ENCODE measurements around the gene DEFB118. TPM values are rescaled to one million over a fixed set of nuclear protein-coding genes. Genes with fewer than 3 reads are reported as not detected.

The DEFB118 gene
- polyA plus RNA-seq (2011; rRNA removed) = not detected in 2 replicates
- not detected in 2 replicates for polyA minus RNA-seq (2011; rRNA and poly(A)+ RNA removed)

- H3K36me3 ChIP-seq (ENCODE audit: control insufficient read depth, insufficient read depth, low read length) = no peaks in the 10 kb centered on the region
Measured at GRCh38 chr20:31368301-31368700, at the start of gene DEFB118. Gene DEFB118 (plus strand): TSS chr20:31368601. CDS start chr20:31368651, 50 bp downstream.

GRCh38 chr20:31322504-31322903 is 45.9 kb upstream of the DEFB118 start:
- Histone ChIP-seq H3K36me3 (ENCODE audit: control insufficient read depth, insufficient read depth, low read length) (no peaks in the 10 kb centered on the region), H3K4me3 (ENCODE audit: low read depth, low read length) (no peak overlapping the region), H3K27me3 (ENCODE audit: control insufficient read depth, insufficient read depth, low read length) (no peaks in the 10 kb centered on the region)
- ChIA-PET POLR2A (no interaction called here), CTCF (no interaction called here)
- TF ChIP-seq CTCF (IDR thresholded peaks at IDR 0.05; ENCODE audit: insufficient read depth, low read depth, low read length) = no peak
- DNase-seq (ENCODE audit: low read depth) = no peak

More at GRCh38 chr20:31368301-31368700, at the start of gene DEFB118:
- POLR2A ChIA-PET = no interaction called here
- CTCF ChIA-PET = no interaction called here
- Histone ChIP-seq H3K27me3 (ENCODE audit: control insufficient read depth, insufficient read depth, low read length) (no peaks in the 10 kb centered on the region; the same call in 1 of the 2 replicates), H3K4me3 (ENCODE audit: low read depth, low read length) (no peak within 1 kb of the TSS)
- no peak for DNase-seq (ENCODE audit: low read depth)
- no peak for TF ChIP-seq CTCF (IDR thresholded peaks at IDR 0.05; ENCODE audit: insufficient read depth, low read depth, low read length)

- no peak for TF ChIP-seq CTCF (IDR thresholded peaks at IDR 0.05; ENCODE audit: insufficient read depth, low read depth, low read length)
- ChIA-PET POLR2A (no interaction called here), CTCF (no interaction called here)
- H3K27me3 ChIP-seq (ENCODE audit: control insufficient read depth, insufficient read depth, low read length) = no peaks in the 10 kb centered on the region
- no peak for DNase-seq (ENCODE audit: low read depth)
- no peaks in the 10 kb centered on the region for H3K36me3 ChIP-seq (ENCODE audit: control insufficient read depth, insufficient read depth, low read length)
- H3K4me3 ChIP-seq (ENCODE audit: low read depth, low read length) = no peak overlapping the region
Measured at GRCh38 chr20:31330893-31331292, 37.5 kb upstream of the DEFB118 start.

- POLR2A ChIA-PET = no interaction called here
Measured at GRCh38 chr20:31341470-31341869, 26.9 kb upstream of the DEFB118 start.

GRCh38 chr20:31355981-31356380 is 12.4 kb upstream of the DEFB118 start:
- ChIA-PET CTCF (no interaction called here), POLR2A (no interaction called here)
- H3K27me3 ChIP-seq (ENCODE audit: control insufficient read depth, insufficient read depth, low read length) = no peaks in the 10 kb centered on the region
- H3K36me3 ChIP-seq (ENCODE audit: control insufficient read depth, insufficient read depth, low read length) = no peaks in the 10 kb centered on the region
- H3K4me3 ChIP-seq (ENCODE audit: low read depth, low read length) = no peak overlapping the region
- no peak for TF ChIP-seq CTCF (IDR thresholded peaks at IDR 0.05; ENCODE audit: insufficient read depth, low read depth, low read length)
- no peak for DNase-seq (ENCODE audit: low read depth)

More at GRCh38 chr20:31341470-31341869, 26.9 kb upstream of the DEFB118 start:
- TF ChIP-seq CTCF (IDR thresholded peaks at IDR 0.05; ENCODE audit: insufficient read depth, low read depth, low read length) = no peak
- Histone ChIP-seq H3K36me3 (ENCODE audit: control insufficient read depth, insufficient read depth, low read length) (no peaks in the 10 kb centered on the region), H3K27me3 (ENCODE audit: control insufficient read depth, insufficient read depth, low read length) (no peaks in the 10 kb centered on the region), H3K4me3 (ENCODE audit: low read depth, low read length) (no peak overlapping the region)
- CTCF ChIA-PET = no interaction called here
- no peak for DNase-seq (ENCODE audit: low read depth)

All from BJ (cell line).